ENCODE results near the gene TRERF1. TPM values are rescaled to one million over a fixed set of nuclear protein-coding genes. Genes with fewer than 3 reads are reported as not detected.

Gene TRERF1
- total RNA-seq, 1 experiment from 2014 or later = 22.3 TPM

DNA sequence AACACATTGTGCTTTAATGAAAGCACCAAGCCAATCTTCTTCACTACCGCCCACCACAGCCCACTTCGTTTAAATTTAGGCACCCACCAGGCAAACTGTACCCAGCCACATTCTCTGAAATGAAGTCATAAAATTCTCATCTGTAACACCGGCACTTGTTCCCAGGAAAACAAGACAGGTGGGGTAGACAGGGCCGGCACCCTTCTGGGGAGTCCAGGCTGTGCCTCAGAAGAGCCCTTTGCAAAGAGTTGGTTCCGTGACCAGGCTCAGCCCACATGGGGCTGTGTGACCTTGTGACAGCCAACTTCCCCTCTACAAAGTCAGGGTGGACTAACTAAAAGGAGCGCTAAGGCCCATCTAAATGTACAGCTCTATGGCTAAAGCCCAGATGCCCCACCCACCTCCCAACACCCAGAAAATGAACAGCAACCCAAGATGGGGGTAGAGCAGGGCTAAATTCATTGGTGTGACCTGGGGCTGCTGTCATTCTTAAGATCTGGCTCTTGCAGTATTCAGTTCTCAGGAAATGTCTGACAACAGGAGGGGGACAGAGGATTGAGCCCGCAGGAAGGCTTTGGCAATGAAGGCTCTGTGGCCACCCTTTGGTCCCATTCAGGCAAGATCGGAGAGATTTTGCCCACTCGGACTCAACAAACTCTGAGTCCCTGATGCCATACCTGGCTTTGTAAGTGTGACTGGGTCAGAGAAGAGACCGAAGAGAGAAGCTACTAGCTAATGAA is 56.7 kb downstream of the TRERF1 start:
- no peaks in the 10 kb centered on the region for H3K36me3 Mint-ChIP-seq
- DNase-seq (ENCODE audit: low spot score) (no peak), ATAC-seq (peak; percentile 21; the same call in 1 of the 2 replicates)
- CTCF ChIA-PET = interaction anchor here (1.8 to 2.4 kb wide), 2 partner anchors 9 to 153 kb away, joined by 7 to 8 read pairs; no protein-coding TSS in a partner anchor
- no peak overlapping the region for H3K4me3 Mint-ChIP-seq
- H3K4me1 Mint-ChIP-seq = peaks cover 67% of the 10 kb centered on the region
- POLR2A ChIA-PET = no interaction called here
- H3K27me3 Mint-ChIP-seq (ENCODE audit: low read depth) = no peaks in the 10 kb centered on the region
- peak overlapping the region; percentile 72; the same call in 1 of the 2 replicates for H3K27ac Mint-ChIP-seq
- H3K9me3 Mint-ChIP-seq = no peaks in the 10 kb centered on the region
- TF ChIP-seq FOXK1 (CRISPR knock-in tag; IDR thresholded peaks at IDR 0.05) (no peak), JUN (CRISPR knock-in tag; IDR thresholded peaks at IDR 0.05) (no peak), SOX15 (CRISPR knock-in tag; IDR thresholded peaks at IDR 0.05) (no peak), NFYB (CRISPR knock-in tag; conservative IDR thresholded peaks at IDR 0.05; ENCODE audit: low read depth) (no peak), FOXP4 (CRISPR knock-in tag; IDR thresholded peaks at IDR 0.05) (no peak), ZBTB21 (CRISPR knock-in tag; IDR thresholded peaks at IDR 0.05; ENCODE audit: borderline replicate concordance) (no peak), AR (CRISPR knock-in tag; IDR thresholded peaks at IDR 0.05) (no peak), TEAD1 (CRISPR knock-in tag; IDR thresholded peaks at IDR 0.05) (no peak), ESRRA (CRISPR knock-in tag; IDR thresholded peaks at IDR 0.05; ENCODE audit: borderline replicate concordance) (no peak), ZNF121 (CRISPR knock-in tag; IDR thresholded peaks at IDR 0.05) (no peak), AFF4 (CRISPR knock-in tag; IDR thresholded peaks at IDR 0.05; ENCODE audit: borderline replicate concordance) (no peak), ETV6 (CRISPR knock-in tag; IDR thresholded peaks at IDR 0.05) (no peak), ARID4B (CRISPR knock-in tag; IDR thresholded peaks at IDR 0.05; ENCODE audit: borderline replicate concordance) (no peak), ZNF232 (CRISPR knock-in tag; IDR thresholded peaks at IDR 0.05) (no peak), CREM (CRISPR knock-in tag; IDR thresholded peaks at IDR 0.05) (no peak)
- TF ChIP-seq, protein P1, sequence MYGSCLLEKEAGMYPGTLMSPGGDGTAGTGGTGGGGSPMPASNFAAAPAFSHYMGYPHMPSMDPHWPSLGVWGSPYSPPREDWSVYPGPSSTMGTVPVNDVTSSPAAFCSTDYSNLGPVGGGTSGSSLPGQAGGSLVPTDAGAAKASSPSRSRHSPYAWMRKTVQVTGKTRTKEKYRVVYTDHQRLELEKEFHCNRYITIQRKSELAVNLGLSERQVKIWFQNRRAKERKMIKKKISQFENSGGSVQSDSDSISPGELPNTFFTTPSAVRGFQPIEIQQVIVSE (CRISPR knock-in tag; IDR thresholded peaks at IDR 0.05; ENCODE audit: borderline replicate concordance) = no peak
- TF ChIP-seq, protein P2, sequence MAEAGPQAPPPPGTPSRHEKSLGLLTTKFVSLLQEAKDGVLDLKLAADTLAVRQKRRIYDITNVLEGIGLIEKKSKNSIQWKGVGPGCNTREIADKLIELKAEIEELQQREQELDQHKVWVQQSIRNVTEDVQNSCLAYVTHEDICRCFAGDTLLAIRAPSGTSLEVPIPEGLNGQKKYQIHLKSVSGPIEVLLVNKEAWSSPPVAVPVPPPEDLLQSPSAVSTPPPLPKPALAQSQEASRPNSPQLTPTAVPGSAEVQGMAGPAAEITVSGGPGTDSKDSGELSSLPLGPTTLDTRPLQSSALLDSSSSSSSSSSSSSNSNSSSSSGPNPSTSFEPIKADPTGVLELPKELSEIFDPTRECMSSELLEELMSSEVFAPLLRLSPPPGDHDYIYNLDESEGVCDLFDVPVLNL (CRISPR knock-in tag; IDR thresholded peaks at IDR 0.05; ENCODE audit: borderline replicate concordance, low read depth) = no peak
- TF ChIP-seq, protein P3, sequence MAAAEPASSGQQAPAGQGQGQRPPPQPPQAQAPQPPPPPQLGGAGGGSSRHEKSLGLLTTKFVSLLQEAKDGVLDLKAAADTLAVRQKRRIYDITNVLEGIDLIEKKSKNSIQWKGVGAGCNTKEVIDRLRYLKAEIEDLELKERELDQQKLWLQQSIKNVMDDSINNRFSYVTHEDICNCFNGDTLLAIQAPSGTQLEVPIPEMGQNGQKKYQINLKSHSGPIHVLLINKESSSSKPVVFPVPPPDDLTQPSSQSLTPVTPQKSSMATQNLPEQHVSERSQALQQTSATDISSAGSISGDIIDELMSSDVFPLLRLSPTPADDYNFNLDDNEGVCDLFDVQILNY (CRISPR knock-in tag; IDR thresholded peaks at IDR 0.05) = no peak
- TF ChIP-seq, protein P4, sequence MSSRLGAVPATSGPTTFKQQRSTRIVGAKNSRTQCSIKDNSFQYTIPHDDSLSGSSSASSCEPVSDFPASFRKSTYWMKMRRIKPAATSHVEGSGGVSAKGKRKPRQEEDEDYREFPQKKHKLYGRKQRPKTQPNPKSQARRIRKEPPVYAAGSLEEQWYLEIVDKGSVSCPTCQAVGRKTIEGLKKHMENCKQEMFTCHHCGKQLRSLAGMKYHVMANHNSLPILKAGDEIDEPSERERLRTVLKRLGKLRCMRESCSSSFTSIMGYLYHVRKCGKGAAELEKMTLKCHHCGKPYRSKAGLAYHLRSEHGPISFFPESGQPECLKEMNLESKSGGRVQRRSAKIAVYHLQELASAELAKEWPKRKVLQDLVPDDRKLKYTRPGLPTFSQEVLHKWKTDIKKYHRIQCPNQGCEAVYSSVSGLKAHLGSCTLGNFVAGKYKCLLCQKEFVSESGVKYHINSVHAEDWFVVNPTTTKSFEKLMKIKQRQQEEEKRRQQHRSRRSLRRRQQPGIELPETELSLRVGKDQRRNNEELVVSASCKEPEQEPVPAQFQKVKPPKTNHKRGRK (CRISPR knock-in tag; IDR thresholded peaks at IDR 0.05; ENCODE audit: borderline replicate concordance) = no peak

All from WTC11 (cell line).